Activated T-cell treated with anti-CD3 and anti-CD28 coated beads for 48 hours (primary cell): Measurements from ENCODE around the gene LCOR.

Experiments used
- DNase-seq: peaks from one replicate; pipeline ENCODE4 v3.0.0-alpha.2; 2020; ENCODE audit warnings: low read depth

Gene LCOR

GRCh38 chr10:96987141-96987841 lies 155.2 kb downstream of the LCOR start:
- no peak for DNase-seq

- no peak for DNase-seq
Measured at GRCh38 chr10:96987842-96988175, 155.7 kb downstream of the LCOR start.

- DNase-seq = no peak
Measured at GRCh38 chr10:96988426-96988825, 156.3 kb downstream of the LCOR start.

GRCh38 chr10:96991313-96991841 lies 159.3 kb downstream of the LCOR start:
- DNase-seq = no peak

DNA sequence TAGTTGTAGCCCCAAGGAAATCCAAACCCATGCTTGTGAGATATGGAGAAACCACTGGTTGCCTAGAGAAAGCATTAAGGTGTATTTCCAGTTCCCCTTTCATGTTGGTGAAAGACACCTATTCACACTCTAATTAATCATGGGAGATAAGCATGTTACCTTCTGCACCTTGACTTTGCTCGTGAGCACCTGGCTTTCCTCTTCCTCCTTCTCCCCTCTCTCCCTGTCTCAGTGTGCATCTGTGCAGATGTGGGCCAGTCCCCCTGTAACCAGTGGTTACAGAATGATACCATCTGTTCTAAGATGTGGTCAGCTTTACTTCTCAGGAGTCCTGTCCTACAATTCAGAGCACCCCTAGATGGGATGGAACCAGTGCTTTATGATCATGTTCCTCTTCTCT lies 160.6 kb downstream of the LCOR start:
- DNase-seq = no peak

DNA sequence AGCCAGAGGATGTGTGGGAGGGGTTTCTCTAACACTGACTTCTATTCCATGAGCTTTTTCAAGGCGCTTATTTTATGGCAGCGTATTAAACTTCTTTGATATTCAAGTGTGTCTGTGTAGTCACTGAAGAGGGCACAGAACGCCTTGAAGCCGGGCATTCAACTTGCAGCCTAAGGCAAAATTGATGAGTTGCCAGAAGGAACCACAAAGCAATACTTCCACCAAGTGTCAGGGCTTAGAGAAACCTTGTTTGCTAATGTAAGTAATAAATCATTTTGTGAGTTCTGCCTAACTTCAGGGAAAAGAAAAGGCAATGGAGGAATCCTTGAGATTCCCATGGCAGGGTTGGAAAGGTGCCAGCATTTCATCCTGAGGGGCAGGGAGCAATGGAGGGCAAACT lies 163.8 kb downstream of the LCOR start:
- DNase-seq = no peak

GRCh38 chr10:96996275-96996965 lies 164.3 kb downstream of the LCOR start:
- DNase-seq = no peak

DNA sequence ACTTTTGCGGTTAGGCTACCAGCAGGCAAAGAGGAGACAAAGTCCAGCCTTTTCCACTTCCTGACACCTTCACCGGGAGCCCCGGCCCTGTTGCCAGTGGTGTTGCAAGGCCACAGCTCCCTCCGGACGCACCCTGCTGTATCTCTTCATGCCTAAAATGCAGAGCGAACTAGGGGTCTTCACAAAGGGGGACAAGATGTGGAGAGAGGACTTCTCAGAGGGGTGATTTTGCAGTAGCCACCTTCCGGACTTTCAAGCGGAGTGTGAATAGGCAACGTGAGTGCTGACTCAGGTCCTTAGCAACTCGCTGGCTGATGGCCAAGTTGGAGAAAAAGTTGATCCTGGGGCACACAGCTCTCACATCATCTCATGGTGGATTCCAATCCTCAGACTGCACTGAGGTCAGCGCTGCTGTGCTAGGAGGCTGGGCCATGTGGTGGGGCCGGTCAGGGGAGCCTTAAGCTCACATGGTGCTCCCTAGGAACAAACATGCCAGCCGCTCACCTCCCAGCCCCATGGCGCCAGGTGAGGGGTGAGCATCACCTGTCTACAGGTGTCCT lies 166.3 kb downstream of the LCOR start:
- no peak for DNase-seq

- no peak for DNase-seq
Measured at GRCh38 chr10:96999337-96999736, 167.2 kb downstream of the LCOR start.

GRCh38 chr10:96999987-97000386 lies 167.9 kb downstream of the LCOR start:
- DNase-seq = no peak

GRCh38 chr10:97000487-97001182 lies 168.5 kb downstream of the LCOR start:
- no peak for DNase-seq

DNA sequence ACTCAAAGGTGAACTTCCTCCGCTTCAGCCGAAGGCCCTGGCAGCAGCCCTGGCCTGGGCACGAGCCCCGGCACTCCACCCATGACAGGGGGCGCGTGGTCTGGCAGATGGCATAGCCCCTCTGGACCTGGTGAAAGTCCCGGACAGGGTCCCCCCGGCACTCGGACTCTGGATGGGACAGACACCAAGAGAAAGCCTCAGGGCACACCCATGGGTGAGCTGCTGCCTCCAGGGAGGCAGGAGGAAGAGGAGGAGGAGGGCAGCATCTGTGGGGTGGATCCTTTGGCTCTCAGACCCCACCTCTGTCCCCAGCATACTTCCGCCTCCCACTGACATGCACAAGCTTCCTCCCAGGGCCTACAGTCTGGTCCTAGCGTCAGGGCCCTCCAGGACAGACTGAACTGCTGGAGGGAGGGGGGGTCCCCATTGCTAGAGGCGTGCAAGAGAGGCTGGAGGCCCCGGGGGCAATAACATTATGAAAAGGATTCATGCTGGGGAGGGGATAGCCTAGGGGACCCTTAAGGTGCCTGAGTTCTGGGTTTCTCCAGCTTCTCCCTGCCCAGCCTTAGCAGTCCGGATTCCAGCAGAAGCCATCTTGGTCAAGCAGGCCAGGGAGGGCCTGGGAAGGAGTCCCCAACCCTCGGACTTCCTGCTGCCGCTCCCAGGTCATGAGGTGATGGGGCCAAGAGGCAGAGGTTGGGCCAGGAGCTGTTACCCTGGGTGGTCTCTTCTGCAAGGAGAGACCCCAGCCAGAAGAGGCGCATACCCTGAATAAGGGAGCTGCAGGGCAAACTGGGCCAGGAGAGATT lies 169.3 kb downstream of the LCOR start:
- DNase-seq = no peak

DNA sequence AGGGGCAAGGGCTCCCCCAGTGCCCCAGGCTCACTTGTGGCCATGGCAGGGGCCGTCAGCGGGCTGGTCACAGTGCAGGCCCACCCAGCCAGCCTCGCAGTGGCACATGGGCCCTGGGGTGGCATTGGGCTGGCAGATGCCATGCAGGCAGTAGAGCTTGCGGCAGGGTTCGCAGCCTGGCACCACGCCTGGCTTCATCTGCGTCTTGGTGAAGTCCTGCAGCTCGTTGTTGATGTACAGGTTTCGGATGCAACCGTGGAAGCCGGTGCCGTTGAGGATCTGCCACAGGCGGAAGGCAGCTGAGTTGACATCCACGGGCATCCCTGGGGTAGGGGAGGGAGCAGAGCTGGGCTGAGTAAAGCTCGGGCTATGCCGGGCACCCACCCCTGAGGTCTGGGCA lies 170.6 kb downstream of the LCOR start:
- no peak for DNase-seq

DNA sequence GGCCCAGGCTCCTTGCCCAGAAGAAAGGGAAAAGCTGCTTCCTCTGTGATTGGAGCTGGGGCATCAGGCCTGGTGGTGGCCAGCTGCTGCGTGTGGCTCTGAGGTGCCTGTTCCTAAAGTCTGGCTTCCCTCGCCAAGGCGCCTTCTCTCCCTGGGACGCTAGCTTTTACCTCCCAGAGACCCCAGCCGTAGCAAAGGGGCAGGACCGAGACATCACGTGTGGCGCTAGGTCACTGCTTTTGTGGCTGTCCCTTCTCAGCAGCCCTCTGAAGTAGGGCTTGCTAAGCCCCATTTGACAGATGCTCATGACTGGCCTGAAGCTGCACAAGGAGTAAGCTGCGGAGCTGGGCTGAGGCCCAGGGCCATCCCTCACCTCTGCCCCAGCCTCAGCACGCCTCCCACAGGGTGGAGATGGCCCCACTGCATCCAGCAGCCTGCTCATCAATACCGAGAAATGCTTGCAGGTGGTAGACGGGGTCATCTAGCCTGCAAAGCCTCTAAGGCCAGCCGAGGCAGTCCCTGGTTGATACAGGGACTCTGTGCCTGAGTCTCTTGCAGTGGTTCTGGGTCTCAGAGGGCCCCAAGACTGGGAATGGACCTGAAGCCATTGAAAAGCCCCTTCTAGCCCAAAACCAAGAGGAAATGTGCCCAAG lies 171.2 kb downstream of the LCOR start:
- DNase-seq = no peak

GRCh38 chr10:97003804-97004201 lies 171.7 kb downstream of the LCOR start:
- DNase-seq = no peak

- DNase-seq = no peak
Measured at GRCh38 chr10:97004591-97004990, 172.5 kb downstream of the LCOR start.

GRCh38 chr10:97005349-97005748 lies 173.3 kb downstream of the LCOR start:
- DNase-seq = no peak

- DNase-seq = no peak
Measured at GRCh38 chr10:97006364-97006763, 174.3 kb downstream of the LCOR start.

DNA sequence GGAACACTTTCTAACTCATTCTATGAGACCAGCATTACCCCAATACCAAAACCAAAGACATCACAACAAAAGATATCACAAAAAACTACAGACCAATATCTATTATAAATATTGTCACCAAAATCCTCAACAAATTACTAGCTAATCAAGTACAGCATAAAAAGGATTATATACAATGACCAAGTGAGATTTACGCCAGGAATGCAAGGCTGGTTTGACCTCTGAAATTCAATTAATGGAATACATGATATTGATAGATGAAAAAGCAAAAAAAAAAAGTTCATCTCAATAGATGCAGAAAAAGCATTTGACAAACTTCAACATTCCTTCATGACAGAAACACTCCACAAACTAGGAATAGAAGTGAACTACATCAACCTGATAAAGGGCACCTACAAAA lies 175.3 kb downstream of the LCOR start:
- DNase-seq = no peak

GRCh38 chr10:97010695-97011206 lies 178.7 kb downstream of the LCOR start:
- DNase-seq = no peak

GRCh38 chr10:97011397-97011796 lies 179.3 kb downstream of the LCOR start:
- no peak for DNase-seq
